Activated naive CD8-positive, alpha-beta T cell (primary cell): ENCODE measurements around the gene NEURL3.

Experiments used
- H3K27ac Mint-ChIP-seq: one replicate; pipeline ENCODE4 v1.8.0; 2021; ENCODE audit warnings: mixed read lengths
- H3K27me3 Mint-ChIP-seq: one replicate; pipeline ENCODE4 v1.8.0; 2021; ENCODE audit warnings: mixed read lengths
- H3K36me3 Mint-ChIP-seq: one replicate; pipeline ENCODE4 v1.8.0; 2021; ENCODE audit warnings: mixed read lengths
- H3K4me1 Mint-ChIP-seq: one replicate; pipeline ENCODE4 v1.8.0; 2021; ENCODE audit warnings: low read depth, mixed read lengths
- H3K4me3 Mint-ChIP-seq: one replicate; pipeline ENCODE4 v1.8.0; 2021; ENCODE audit warnings: mild to moderate bottlenecking, mixed read lengths
- H3K9me3 Mint-ChIP-seq: one replicate; pipeline ENCODE4 v1.8.0; 2021; ENCODE audit warnings: low read depth, mixed read lengths

NEURL3 gene

GRCh38 chr2:96525211-96525507 is 20.0 kb upstream of the NEURL3 start:
- Mint-ChIP-seq H3K36me3 (no peaks in the 10 kb centered on the region), H3K27me3 (no peaks in the 10 kb centered on the region), H3K27ac (no peak overlapping the region), H3K4me1 (peaks cover 41% of the 10 kb centered on the region), H3K4me3 (no peak overlapping the region), H3K9me3 (no peaks in the 10 kb centered on the region)

GRCh38 chr2:96524482-96525210 is 19.5 kb upstream of the NEURL3 start:
- Mint-ChIP-seq H3K9me3 (no peaks in the 10 kb centered on the region), H3K27me3 (no peaks in the 10 kb centered on the region), H3K4me1 (peaks cover 36% of the 10 kb centered on the region), H3K27ac (peak overlapping the region; percentile 34), H3K36me3 (no peaks in the 10 kb centered on the region), H3K4me3 (peak overlapping the region; percentile 23)

GRCh38 chr2:96523659-96524481 is 18.7 kb upstream of the NEURL3 start:
- Mint-ChIP-seq H3K4me3 (peak overlapping the region; percentile 23), H3K4me1 (peaks cover 29% of the 10 kb centered on the region), H3K9me3 (no peaks in the 10 kb centered on the region), H3K27me3 (no peaks in the 10 kb centered on the region), H3K27ac (peak overlapping the region; percentile 34), H3K36me3 (no peaks in the 10 kb centered on the region)

GRCh38 chr2:96522304-96523203 is 17.4 kb upstream of the NEURL3 start:
- Mint-ChIP-seq H3K27ac (no peak overlapping the region), H3K9me3 (no peaks in the 10 kb centered on the region), H3K4me1 (peaks cover 17% of the 10 kb centered on the region), H3K27me3 (no peaks in the 10 kb centered on the region), H3K4me3 (no peak overlapping the region), H3K36me3 (no peaks in the 10 kb centered on the region)

- peaks cover 6% of the 10 kb centered on the region for H3K9me3 Mint-ChIP-seq
- no peaks in the 10 kb centered on the region for H3K27me3 Mint-ChIP-seq
- peaks cover 7% of the 10 kb centered on the region for H3K36me3 Mint-ChIP-seq
- H3K4me3 Mint-ChIP-seq: no peak overlapping the region
- H3K4me1 Mint-ChIP-seq: peaks cover 10% of the 10 kb centered on the region
- no peak overlapping the region for H3K27ac Mint-ChIP-seq
These were observed 16.1 kb upstream of the NEURL3 start for GRCh38 chr2:96521219-96521618.

- no peaks in the 10 kb centered on the region for H3K27me3 Mint-ChIP-seq
- H3K27ac Mint-ChIP-seq: no peak overlapping the region
- H3K4me1 Mint-ChIP-seq: peaks cover 10% of the 10 kb centered on the region
- H3K9me3 Mint-ChIP-seq: peaks cover 6% of the 10 kb centered on the region
- H3K36me3 Mint-ChIP-seq: peaks cover 7% of the 10 kb centered on the region
- no peak overlapping the region for H3K4me3 Mint-ChIP-seq
These were observed 15.5 kb upstream of the NEURL3 start for GRCh38 chr2:96520697-96521096.

- H3K27ac Mint-ChIP-seq: no peak overlapping the region
- H3K27me3 Mint-ChIP-seq: no peaks in the 10 kb centered on the region
- H3K9me3 Mint-ChIP-seq: peaks cover 6% of the 10 kb centered on the region
- peaks cover 7% of the 10 kb centered on the region for H3K36me3 Mint-ChIP-seq
- no peak overlapping the region for H3K4me3 Mint-ChIP-seq
- peaks cover 10% of the 10 kb centered on the region for H3K4me1 Mint-ChIP-seq
These were observed 15.1 kb upstream of the NEURL3 start for GRCh38 chr2:96520231-96520630.

- Mint-ChIP-seq H3K36me3 (peaks cover 7% of the 10 kb centered on the region), H3K27ac (no peak overlapping the region), H3K4me3 (no peak overlapping the region), H3K4me1 (no peaks in the 10 kb centered on the region), H3K9me3 (peaks cover 6% of the 10 kb centered on the region), H3K27me3 (no peaks in the 10 kb centered on the region)
These were observed 11.9 kb upstream of the NEURL3 start for GRCh38 chr2:96517079-96517478.

GRCh38 chr2:96514521-96514920 is 9.4 kb upstream of the NEURL3 start:
- H3K4me1 Mint-ChIP-seq: peaks cover 2% of the 10 kb centered on the region
- no peak overlapping the region for H3K27ac Mint-ChIP-seq
- H3K4me3 Mint-ChIP-seq: no peak overlapping the region
- peaks cover 7% of the 10 kb centered on the region for H3K36me3 Mint-ChIP-seq
- peaks cover 6% of the 10 kb centered on the region for H3K27me3 Mint-ChIP-seq
- H3K9me3 Mint-ChIP-seq: peaks cover 6% of the 10 kb centered on the region

GRCh38 chr2:96512341-96512740 is 7.2 kb upstream of the NEURL3 start:
- peaks cover 6% of the 10 kb centered on the region for H3K36me3 Mint-ChIP-seq
- H3K27ac Mint-ChIP-seq: no peak overlapping the region

GRCh38 chr2:96511851-96512250 is 6.7 kb upstream of the NEURL3 start:
- Mint-ChIP-seq H3K4me1 (peaks cover 14% of the 10 kb centered on the region), H3K27me3 (peaks cover 9% of the 10 kb centered on the region), H3K36me3 (peaks cover 2% of the 10 kb centered on the region), H3K9me3 (no peaks in the 10 kb centered on the region), H3K27ac (no peak overlapping the region), H3K4me3 (no peak overlapping the region)

More at GRCh38 chr2:96512341-96512740, 7.2 kb upstream of the NEURL3 start:
- Mint-ChIP-seq H3K4me3 (no peak overlapping the region), H3K27me3 (peaks cover 9% of the 10 kb centered on the region), H3K4me1 (peaks cover 12% of the 10 kb centered on the region), H3K9me3 (peaks cover 4% of the 10 kb centered on the region)

GRCh38 chr2:96510931-96511595 is 5.9 kb upstream of the NEURL3 start:
- Mint-ChIP-seq H3K27ac (no peak overlapping the region), H3K36me3 (no peaks in the 10 kb centered on the region), H3K9me3 (no peaks in the 10 kb centered on the region), H3K4me3 (no peak overlapping the region), H3K27me3 (peaks cover 9% of the 10 kb centered on the region), H3K4me1 (peaks cover 14% of the 10 kb centered on the region)

GRCh38 chr2:96509847-96510230 is 4.7 kb upstream of the NEURL3 start:
- H3K36me3 Mint-ChIP-seq: no peaks in the 10 kb centered on the region
- H3K4me1 Mint-ChIP-seq: peaks cover 14% of the 10 kb centered on the region
- no peaks in the 10 kb centered on the region for H3K9me3 Mint-ChIP-seq
- no peak overlapping the region for H3K27ac Mint-ChIP-seq
- peaks cover 9% of the 10 kb centered on the region for H3K27me3 Mint-ChIP-seq
- H3K4me3 Mint-ChIP-seq: no peak overlapping the region

- Mint-ChIP-seq H3K27ac (peak overlapping the region; percentile 34), H3K27me3 (peaks cover 9% of the 10 kb centered on the region), H3K4me1 (peaks cover 14% of the 10 kb centered on the region), H3K9me3 (no peaks in the 10 kb centered on the region), H3K36me3 (no peaks in the 10 kb centered on the region), H3K4me3 (peak overlapping the region; percentile 65)
These were observed 4.1 kb upstream of the NEURL3 start for GRCh38 chr2:96509114-96509846.
